Activated naive CD4-positive, alpha-beta T cell treated with anti-CD3 and anti-CD28 coated beads, Interleukin-2, amount 50 U/mL, for 16 hours (primary cell): ENCODE measurements around the gene C6.
"Not testable (repeated sequence)": the region's sequence is repeated elsewhere in the genome, so short reads cannot be mapped to it uniquely, and the experiment has no call there.

Source experiments
- DNase-seq: peaks from one replicate; pipeline ENCODE4 v3.0.0-alpha.2; 2020

The C6 gene

DNA sequence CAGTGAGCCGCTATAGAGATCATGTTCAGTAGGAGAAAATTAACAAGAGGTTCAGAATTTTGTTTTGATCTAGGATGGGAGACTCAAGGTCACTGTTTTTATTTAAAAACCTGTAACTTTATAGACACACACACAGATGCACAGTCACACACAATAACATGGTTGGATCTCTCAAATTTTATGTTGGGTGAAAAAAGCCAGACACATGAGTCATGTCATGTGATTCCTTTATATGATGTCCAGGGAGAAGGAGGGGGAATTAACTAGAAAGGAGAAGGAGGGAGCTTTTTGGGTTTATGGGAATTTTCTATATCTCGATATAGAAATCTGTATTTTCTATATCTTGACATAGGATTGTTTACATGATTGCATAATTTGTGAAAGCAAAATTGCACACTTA is 17.1 kb downstream of the C6 start:
- DNase-seq = no peak

DNA sequence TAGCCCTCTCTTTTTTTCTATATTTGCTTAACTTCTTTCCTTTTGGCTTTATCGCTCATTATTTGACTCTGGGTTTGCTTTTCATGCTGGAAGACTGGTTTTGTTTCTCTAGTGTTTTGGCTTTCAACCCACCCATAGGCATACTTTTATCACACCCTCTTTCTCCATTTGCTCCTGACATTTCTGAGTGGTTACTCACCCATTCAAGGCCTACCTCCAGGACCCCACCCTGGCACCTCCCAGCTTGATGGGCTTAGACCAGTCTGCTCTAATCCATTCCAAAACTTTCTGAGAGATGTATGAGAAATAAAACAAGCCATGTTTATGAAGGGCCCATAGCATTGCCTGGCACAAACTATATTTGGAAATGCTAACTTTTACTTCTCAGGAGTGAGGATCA is 18.1 kb downstream of the C6 start:
- no peak for DNase-seq

DNA sequence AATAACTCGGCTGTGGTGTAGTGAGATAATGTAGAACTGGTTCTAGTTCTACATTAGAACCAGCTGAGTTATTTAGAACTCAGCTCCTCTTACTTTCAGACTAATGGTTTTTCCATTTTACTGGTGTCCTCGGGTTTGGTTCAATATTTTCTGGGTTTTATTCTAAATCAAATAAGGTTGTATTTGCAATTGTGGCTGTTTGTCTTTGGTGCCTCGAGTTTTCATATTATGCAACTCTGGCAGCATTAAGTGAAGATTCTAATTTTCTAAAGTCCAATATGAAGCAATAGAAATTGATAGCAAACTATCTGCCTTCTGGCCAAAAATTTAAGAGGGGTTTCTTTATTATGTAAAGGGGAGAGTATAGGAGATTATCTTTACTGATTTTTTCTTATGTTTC is 19.0 kb downstream of the C6 start:
- DNase-seq = no peak

DNA sequence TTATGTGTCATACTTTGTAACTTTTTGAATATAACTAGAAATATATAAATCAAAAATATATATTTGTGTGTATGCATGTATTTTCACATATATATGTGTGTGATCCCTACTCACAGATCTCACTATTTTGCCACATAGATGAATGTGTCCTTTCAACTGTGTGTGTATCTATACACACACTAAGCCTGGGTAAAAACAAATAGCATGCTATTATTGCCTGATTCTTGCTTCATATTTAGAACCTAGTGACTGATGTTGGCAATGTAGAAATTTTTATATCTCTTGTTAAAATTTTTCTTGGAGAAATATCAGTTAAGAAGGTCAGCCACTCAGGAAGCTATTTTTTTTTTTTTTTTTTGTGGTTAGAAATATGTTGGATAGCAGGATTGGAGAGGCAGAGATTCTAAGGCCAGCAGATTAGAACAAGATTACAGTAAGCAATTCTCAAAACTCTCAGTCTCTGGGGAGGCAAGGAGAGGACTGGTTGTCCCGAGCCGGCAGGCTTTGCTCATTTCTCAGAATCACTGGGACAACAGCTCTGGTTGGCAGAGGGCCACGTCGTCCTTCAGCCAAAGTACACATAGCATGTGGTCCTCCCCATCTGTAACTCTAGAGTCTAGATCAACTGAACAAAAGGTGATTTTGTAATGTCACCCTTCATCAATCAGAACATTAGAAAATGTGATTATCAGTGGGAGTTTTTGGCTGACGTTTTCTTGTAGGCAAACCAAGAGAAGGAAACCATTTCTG is 19.7 kb downstream of the C6 start:
- DNase-seq = no peak

DNA sequence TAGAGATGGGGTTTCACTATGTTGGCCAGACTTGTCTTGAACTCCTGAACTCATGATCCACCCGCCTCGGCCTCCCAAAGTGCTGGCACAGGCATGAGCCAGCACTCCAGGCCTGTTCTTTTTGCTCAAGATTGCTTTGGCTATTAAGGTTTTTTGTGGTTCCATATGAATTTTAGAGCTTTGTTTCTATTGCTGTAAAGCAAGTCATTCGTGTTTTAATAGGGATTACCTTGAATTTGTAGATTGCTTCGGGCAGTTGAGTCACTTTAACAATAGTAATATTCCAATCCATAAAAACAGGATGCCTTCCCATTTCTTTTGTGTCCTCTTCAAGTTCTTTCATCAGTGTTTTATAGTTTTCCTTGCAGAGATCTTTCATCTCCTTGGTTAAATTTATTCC is 22.1 kb downstream of the C6 start:
- no peak for DNase-seq

DNA sequence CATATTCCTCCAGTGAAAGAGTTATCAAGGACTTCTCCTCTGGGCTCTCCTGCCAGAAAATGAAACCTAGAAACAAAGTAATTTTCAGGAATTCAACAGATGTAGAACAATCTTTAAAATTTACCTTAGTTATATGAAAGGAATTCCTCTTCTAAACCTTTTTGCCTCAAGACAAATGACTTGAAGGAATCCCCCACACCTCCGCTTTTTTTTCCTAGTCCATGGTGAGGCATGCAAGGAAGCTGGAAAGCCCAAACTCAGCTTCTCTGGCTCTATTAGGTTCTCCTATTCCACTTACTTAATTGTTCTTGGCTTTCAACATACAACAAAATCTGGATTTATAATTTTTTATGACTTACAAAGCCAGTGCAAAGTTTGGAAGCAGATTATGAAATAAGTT is 27.2 kb downstream of the C6 start:
- DNase-seq = no peak

DNA sequence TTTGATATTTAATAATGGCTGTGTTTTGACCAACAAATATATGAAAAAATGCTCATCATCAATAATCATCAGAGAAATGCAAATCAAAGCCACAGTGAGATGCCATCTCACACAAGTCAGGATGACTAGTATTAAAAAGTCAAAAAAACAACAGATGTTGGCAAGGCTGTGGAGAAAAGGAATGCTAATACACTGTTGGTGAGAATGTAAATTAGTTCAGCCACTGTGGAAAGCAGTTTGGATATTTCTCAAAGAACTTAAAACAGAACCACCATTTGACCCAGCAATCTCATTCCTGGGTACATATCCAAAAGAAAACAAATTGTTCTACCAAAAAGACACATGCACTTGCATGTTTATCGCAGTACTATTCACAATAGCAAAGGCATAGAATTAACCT is 30.0 kb downstream of the C6 start:
- not testable (repeated sequence) for DNase-seq

DNA sequence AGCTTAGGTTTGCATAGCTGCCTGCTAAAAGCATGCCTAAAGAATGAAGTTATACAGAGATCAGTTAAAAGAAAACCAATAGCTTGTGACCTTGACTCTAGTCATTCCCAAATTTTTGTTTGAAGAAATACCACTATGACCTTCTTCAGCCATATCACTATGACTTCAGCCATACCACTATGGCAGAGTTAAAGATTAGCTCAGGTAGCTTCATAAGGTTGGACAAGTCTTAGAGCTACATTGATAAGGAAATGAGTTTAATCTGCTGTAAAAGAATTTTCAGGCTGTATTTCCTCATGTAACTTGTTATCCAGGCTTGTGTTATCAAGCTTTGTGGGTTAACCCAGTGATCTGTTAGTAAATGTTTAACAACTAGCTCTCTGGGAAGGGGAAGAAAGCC is 30.7 kb downstream of the C6 start:
- DNase-seq = no peak

DNA sequence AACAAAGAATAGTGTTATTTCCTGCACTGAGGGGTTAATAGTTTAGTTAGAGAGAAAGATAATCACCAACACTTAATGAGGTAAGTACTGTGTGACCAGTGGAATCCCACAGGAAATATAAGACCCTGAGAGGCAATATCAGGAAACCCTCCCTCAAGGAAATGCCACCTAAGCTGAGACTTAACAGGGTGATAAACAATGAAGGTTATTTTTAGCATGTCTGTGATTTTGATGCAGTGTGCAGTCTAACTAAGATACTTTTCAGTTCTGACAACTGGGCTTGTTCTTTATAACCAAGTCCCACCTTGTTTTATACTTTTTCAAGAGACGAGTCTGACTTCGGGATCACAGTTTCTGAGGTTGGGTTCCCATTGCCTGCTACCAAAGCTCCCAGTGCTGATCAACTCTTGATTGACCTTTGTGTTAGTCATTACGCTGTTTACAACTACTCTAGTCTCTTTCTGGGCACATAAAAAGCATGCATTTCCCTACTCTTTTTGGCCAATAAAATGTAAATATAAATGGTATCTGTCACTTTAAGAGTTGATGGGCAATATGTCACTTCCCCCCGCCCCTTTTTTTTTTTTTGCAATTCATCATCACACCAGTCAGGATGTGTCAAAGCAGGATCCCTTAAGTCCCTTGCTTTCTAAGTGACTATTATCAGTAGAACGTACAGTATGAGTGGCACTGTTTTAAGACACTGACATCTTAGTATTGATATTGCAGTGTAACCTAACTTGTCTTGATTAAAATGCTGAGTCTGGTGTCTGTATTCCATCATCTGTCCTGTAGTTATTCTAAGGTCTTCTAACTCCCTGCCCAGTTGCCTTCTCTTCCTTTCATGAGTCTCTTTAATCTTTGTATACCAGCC is 31.4 kb downstream of the C6 start:
- no peak for DNase-seq

DNA sequence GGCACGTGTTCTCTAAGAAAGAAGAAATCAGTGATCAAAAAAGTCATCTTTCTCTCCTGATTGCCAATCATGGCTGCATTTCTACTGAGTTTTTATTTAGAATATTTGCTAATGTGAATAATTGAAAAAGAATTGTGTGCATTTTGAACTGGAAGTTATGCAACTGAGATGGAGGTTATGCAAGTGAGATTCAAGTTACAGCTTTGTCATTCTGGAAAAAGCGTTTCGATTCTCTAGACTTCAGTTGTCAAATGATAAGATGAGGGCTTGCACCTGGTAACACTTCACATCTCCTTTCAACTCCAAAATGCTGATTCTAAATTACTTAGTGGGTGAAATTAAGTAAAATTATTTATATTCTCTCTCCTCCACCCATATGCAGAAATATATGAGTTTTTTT is 36.4 kb downstream of the C6 start:
- DNase-seq = no peak

DNA sequence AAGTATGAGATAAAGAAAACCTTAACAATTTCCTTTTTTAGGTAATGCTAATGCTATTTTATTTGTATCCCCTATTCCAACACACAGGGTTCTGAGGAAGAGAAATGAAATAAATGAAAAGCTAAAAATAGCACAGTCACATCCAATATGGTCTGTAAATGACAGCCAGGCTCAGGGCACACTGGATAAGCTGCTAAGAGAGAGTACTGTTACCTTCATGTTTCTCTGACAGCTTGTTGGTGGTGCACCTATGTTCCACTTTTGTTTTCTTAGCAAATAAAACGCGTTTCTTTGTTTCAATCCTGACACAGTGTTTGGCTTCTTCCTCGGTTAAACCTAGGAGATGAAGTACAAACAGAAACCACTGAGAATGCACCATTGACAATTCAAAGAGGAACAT is 41.3 kb downstream of the C6 start:
- no peak for DNase-seq

DNA sequence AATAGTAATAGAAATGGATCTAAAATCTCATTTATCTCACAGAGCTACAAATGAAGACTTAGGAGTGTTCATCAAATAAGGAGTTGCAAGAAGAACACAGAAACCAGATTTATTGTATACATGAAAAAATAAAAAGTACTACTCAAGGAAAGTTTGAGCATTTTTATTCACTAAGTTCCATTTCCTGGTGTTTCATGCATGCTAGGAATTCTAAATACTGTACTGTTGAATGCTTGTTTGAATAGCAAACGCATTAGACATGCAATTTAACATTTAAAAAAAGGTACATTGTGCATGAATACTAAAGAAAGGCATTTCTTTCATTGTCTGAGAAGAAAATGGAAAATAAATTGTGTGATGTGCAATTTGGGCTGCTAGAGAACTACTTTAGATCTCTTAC is 52.1 kb downstream of the C6 start:
- no peak for DNase-seq

DNA sequence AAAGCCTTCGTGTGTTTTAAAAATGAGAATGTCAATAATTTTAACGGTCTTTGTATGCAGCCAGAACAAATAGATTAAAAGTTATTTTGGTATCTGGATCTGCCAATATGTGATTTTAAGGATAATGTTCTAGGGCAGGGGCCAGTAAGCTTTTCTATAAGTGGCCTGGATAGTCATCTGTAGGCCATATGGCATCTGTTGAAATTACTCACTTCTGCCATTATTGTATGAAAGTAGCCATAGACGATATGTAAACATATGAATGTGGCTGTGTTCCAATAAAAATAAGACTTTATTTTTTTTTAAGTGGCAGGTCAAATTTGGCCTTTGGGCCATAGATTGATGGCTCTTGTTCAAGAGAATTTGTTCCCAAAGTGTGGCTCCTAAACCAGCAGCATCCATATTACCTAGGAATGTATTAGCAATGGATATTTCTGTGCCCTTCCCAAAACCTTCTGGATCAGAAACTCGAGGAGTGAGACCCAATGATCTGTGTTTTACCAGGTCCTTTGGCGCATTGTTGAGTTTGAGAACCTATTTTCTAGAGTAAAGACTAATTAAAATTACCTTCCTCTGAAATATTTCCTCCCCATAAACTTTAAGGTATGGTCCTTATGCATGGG is 55.9 kb downstream of the C6 start:
- no peak for DNase-seq

DNA sequence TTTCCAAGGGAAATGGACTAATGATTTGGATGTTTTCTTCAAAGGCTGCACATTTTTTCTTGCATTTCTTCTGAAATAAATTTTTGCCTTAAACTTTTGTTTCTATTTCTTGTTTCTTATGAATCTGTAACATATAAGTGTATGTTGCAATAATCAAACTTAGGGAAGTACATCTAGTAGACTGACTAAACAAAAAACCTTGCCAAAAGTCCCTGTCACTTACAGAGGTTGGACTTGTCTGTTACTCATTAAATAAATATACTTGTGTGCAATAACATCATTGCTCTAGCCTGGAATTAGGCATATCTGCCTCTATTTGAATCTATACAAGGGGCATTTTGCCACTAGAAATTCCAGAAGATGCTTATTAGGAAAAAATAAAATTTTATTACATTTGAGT is 56.6 kb downstream of the C6 start:
- no peak for DNase-seq

DNA sequence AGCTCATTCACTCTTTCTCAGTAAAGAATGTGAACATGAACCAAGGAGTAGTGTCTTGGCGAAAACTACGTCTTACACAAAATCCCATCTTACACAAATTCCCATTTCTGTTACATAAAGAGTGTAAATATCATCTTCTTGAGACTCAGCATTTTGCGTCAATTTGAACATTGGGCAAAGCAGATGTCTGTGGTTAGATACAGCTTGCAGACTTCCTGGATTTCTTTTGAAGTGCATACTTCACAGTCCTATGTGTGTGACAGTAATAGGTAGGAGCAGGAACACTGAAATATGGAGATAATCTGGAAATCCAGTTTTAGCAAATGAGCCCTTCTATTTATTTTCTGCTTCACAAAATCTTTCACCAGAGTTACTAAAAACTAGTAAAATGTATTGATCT is 58.8 kb downstream of the C6 start:
- DNase-seq = no peak

DNA sequence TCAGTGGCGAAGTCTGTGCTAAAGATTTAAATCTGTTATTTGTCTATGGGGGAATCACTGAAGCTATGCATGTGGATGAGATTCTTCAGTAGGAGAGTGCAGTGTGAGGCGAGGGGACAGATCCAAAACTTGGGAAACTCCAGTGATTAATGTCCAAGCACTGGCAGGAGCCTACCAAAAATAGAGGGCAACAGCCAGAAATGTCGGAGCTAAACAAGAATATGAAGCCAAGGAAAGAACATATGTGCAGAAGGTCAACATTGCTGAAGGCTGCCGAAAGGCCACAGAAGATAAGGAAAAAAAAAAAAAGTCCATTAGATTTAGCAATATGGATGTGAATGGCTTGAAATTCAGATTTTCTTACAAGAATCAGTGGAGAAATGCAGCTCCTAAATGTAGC is 61.8 kb downstream of the C6 start:
- no peak for DNase-seq

DNA sequence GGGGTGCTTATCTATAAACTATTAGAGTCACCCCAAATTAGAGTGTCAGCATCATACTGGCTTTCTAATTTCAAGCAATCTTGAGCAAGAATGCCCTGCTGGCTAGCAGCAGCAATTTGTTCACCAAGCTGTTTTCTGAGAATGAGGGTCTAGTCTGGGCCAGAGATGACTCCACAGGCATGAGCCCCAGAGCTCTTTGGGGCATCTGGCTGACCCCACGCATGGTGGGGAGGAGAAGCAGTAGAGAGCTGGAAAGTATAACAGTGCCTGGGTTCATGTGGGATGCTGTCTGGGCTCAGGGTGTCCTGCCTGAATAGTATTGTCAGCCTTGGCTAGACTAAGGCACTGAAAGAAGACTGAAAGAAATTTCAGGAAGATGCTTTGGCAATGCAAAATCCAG is 64.9 kb downstream of the C6 start:
- no peak for DNase-seq

DNA sequence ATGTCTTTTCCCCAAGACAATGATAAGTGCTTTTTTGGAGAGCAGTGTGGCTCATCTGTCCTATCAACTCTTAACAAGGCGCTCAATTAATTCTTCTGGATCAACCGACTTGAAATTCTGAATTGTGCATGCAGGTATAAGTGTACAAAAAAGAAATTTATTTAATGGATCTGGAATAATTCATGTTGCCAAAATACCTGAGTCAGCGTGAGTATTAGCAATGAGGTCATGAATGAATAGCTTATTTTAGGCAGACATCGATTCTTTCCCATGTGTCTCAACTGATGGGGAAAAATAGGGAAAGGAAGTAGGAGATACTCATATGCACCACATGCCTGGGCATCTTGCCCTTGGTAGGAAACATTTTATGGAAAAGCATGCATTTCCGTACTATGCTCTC is 68.0 kb downstream of the C6 start:
- DNase-seq = no peak

DNA sequence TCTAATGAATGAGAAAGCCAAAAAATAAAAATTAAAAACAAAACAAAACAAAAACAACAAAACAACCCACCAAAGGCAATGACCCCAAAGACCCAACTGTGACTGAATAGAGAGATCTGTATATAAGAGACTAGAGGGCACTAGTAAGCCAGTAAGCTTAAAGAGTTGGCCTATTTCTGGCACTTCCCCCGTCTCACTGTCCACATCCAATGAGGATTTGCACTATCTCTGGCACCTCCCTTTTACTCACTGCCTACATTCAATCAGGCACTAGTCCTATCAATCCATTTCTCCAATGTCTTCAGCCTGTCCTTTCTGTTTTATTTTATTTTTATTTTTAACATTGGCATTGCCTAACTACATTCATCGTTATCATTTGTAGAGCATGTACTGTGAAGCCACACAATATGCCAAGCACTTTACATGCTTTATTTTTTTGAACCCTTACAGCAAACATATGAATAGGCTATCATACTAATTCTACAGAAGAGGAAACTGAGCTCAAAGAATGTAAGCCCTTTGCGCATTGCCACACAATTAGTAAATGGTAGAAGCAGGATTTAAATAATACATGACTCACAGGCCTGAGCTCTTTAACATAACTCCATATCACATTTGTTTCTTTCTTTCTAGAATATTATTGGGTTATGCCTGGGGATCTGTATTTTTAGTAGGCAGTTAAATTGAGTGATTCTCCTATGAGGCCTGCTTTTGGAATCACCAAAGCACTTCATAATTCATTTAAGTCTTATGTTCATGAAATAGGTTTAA is 70.0 kb downstream of the C6 start:
- no peak for DNase-seq

DNA sequence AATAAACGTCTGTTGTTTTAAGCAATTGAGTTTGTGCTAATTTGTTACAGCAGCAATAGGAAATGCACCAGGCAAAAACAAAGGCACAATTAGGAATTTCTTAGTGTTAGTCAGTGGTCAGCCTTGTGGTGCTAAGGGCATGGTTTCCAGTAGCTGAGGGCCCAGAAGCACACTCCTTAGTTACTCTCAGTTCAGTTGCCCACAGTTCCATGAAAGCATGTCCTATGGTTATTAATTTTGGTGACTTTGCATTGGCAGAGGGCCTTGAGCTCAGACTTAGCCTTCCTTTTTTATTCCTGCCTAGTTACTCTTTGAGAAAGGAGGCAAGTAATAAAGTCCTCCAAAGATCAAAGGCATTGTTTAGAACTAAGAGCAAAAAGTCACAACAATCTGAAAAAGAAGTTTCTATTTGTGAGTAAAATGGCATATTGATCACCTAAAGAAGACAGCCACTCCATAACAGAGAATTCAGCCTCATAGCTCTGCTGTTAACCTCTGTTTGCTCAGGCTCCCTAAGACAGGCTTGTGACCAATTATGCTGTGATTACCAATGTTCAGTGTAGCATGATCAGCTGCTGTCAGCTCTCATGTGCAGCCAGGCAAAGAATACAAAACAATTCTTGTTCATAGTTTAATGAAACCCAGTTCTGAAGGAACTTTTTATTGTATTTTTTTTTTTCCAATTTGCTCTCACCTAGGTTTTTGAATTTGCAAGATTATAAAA is 85.2 kb downstream of the C6 start:
- DNase-seq = no peak

DNA sequence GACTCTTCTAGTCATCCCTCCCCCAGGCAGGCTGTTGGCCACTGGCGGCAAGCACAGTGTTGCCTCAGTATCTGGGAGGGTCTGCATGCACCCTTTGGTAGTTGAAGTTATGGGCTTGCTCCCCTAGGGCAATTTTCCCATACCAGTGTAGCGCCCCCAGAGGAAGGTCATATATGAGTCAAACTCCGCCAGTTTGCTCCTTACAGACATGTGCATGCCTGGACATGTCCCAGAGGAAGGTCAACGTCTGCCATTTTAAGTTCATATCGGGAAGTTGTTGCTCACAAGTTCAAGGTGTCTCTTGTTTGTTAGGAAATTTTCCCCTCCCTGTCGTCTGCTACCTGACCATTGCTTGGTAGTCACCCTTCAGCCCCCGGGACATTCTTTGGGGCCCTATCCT is 90.9 kb downstream of the C6 start:
- DNase-seq = no peak

DNA sequence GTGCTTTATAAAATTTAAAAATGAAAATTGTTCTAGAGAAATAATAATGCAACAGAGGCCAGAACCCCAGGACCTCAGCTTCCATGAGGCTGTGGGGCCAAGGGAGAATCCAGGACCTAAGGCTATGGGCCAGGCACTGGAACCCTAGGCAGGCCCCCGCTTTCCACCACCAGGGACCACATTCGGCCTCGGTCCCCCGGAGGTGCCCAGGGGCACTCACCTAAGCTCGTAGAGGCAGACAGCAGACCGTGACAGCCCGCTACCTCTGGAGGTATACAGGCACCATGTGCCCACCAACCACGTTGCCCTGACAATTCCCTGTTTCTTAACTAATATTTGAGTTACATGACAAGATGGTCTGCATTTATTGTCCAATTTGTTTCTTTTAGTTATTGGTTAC is 92.7 kb downstream of the C6 start:
- DNase-seq = no peak

DNA sequence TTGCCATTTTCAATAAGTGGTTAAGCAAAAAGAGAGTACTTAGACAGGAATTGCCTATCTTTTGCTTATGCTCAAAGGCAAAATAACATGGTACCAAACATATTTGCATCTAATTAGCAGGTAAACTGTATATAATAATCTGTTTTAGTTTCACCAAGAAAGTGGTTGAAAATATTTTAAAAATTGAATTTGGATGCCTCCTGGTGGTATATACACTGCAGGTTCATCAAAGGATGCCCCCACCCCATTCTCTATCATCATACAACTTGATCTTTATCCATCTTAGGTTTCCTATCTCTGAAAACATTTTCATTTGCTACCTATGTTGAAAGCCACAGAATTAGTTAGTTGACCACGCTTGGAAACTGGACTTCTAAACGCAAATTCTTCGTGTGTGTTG is 95.2 kb downstream of the C6 start:
- no peak for DNase-seq
